HEK293 (cell line): Measurements from ENCODE around the gene APBA1.

Experiments
- CTCF ChIA-PET: fragments of 350-600 bp; formaldehyde crosslinking; extraction: SDS; loops from one replicate; lab custom pipeline; 2021; ENCODE audit warnings: antibody characterized with exemption; lab: Yijun Ruan, JAX
- POLR2A ChIA-PET: fragments of 300-600 bp; formaldehyde crosslinking; extraction: SDS; loops from one replicate; lab custom pipeline; 2020; ENCODE audit warnings: antibody characterized with exemption, inconsistent platforms; lab: Yijun Ruan, JAX
- H3K27ac ChIP-seq: fragments of 200-500 bp; sonication (Bioruptor generic); 2 replicates; pipeline ENCODE4 v1.5.1; 2014; ENCODE audit warnings: low read depth, low read length, control low read depth, inconsistent platforms; ENCODE audit errors: extremely low read depth
- H3K36me3 ChIP-seq, 2 experiments: fragments of 200-500 bp in 1 of 2; sonication (Bioruptor generic) in 1 of 2; 1 replicate in 1 of 2; 2 replicates in 1 of 2; pipeline ENCODE4 v1.5.1; 2014 to 2017; ENCODE audit warnings: inconsistent platforms in 2 of 2, low read length in 2 of 2; ENCODE audit not compliant: control insufficient read depth in 2 of 2, insufficient read depth in 1 of 2
- H3K4me1 ChIP-seq: fragments of 200-500 bp; sonication (Bioruptor generic); 2 replicates; pipeline ENCODE4 v1.5.1; 2014; ENCODE audit warnings: mild to moderate bottlenecking, low read length, inconsistent platforms; ENCODE audit not compliant: control insufficient read depth, insufficient read depth
- H3K4me3 ChIP-seq: 2 replicates; pipeline ENCODE4 v1.5.1; 2011; ENCODE audit warnings: low read depth, mild to moderate bottlenecking, control low read depth, low read length, moderate library complexity
- H3K9me3 ChIP-seq: fragments of 200-500 bp; sonication (Bioruptor generic); 2 replicates; pipeline ENCODE4 v1.5.1; 2014; ENCODE audit warnings: low read depth, low read length, inconsistent platforms; ENCODE audit not compliant: control insufficient read depth, insufficient read depth
- AEBP2 ChIP-seq: fragments of 450-650 bp; formaldehyde crosslinking; IDR thresholded peaks from 2 replicates; pipeline ENCODE4 v1.5.1; 2016; ENCODE audit warnings: missing biosample characterization, missing genetic modification characterization, borderline replicate concordance
- BCL6B ChIP-seq: fragments of 450-650 bp; formaldehyde crosslinking; IDR thresholded peaks from 2 replicates; pipeline ENCODE4 v1.5.1; 2017; ENCODE audit warnings: missing biosample characterization, missing genetic modification characterization
- GLI4 ChIP-seq: fragments of 450-650 bp; formaldehyde crosslinking; IDR thresholded peaks from 2 replicates; pipeline ENCODE4 v1.5.1; 2016; ENCODE audit warnings: missing biosample characterization, missing genetic modification characterization
- PRDM6 ChIP-seq: fragments of 450-650 bp; formaldehyde crosslinking; IDR thresholded peaks from 2 replicates; pipeline ENCODE4 v1.5.1; 2017; ENCODE audit warnings: missing biosample characterization, missing genetic modification characterization
- REPIN1 ChIP-seq: fragments of 450-650 bp; formaldehyde crosslinking; IDR thresholded peaks from 2 replicates; pipeline ENCODE4 v1.5.1; 2017; ENCODE audit warnings: missing biosample characterization, missing genetic modification characterization, low read depth
- SCRT1 ChIP-seq: fragments of 450-650 bp; formaldehyde crosslinking; IDR thresholded peaks from 2 replicates; pipeline ENCODE4 v1.5.1; 2016; ENCODE audit warnings: missing biosample characterization, missing genetic modification characterization, borderline replicate concordance
- ZBTB6 ChIP-seq: fragments of 450-650 bp; formaldehyde crosslinking; IDR thresholded peaks from 2 replicates; pipeline ENCODE4 v1.5.1; 2017; ENCODE audit warnings: missing biosample characterization, missing genetic modification characterization
- ZFHX2 ChIP-seq: fragments of 450-650 bp; formaldehyde crosslinking; conservative IDR thresholded peaks from 2 replicates; pipeline ENCODE4 v1.5.1; 2016; ENCODE audit warnings: missing biosample characterization, missing genetic modification characterization
- ZNF157 ChIP-seq: fragments of 450-650 bp; formaldehyde crosslinking; IDR thresholded peaks from 2 replicates; pipeline ENCODE4 v1.5.1; 2016; ENCODE audit warnings: missing biosample characterization, missing genetic modification characterization
- ZNF16 ChIP-seq: fragments of 450-650 bp; formaldehyde crosslinking; IDR thresholded peaks from 2 replicates; pipeline ENCODE4 v1.5.1; 2016; ENCODE audit warnings: low read depth, missing biosample characterization, missing genetic modification characterization
- ZNF169 ChIP-seq: fragments of 450-650 bp; formaldehyde crosslinking; IDR thresholded peaks from 2 replicates; pipeline ENCODE4 v1.5.1; 2016; ENCODE audit warnings: missing biosample characterization, missing genetic modification characterization
- ZNF2 ChIP-seq: fragments of 450-650 bp; formaldehyde crosslinking; IDR thresholded peaks from 2 replicates; pipeline ENCODE4 v1.5.1; 2016; ENCODE audit warnings: missing biosample characterization, missing genetic modification characterization
- ZNF24 ChIP-seq: fragments of 450-650 bp; formaldehyde crosslinking; IDR thresholded peaks from 2 replicates; pipeline ENCODE4 v1.5.1; 2016; ENCODE audit warnings: missing biosample characterization, missing genetic modification characterization
- ZNF266 ChIP-seq: fragments of 450-650 bp; formaldehyde crosslinking; IDR thresholded peaks from 2 replicates; pipeline ENCODE4 v1.5.1; 2016; ENCODE audit warnings: missing biosample characterization, missing genetic modification characterization, low read depth
- ZNF311 ChIP-seq: fragments of 450-650 bp; formaldehyde crosslinking; IDR thresholded peaks from 2 replicates; pipeline ENCODE4 v1.5.1; 2017; ENCODE audit warnings: missing biosample characterization, missing genetic modification characterization, borderline replicate concordance
- ZNF354C ChIP-seq: fragments of 450-650 bp; formaldehyde crosslinking; IDR thresholded peaks from 2 replicates; pipeline ENCODE4 v1.5.1; 2016; ENCODE audit warnings: missing biosample characterization, missing genetic modification characterization, low read depth, borderline replicate concordance
- ZNF366 ChIP-seq: fragments of 450-650 bp; formaldehyde crosslinking; conservative IDR thresholded peaks from 2 replicates; pipeline ENCODE4 v1.5.1; 2016; ENCODE audit warnings: missing biosample characterization, missing genetic modification characterization
- ZNF433 ChIP-seq: fragments of 450-650 bp; formaldehyde crosslinking; IDR thresholded peaks from 2 replicates; pipeline ENCODE4 v1.5.1; 2016; ENCODE audit warnings: missing biosample characterization, missing genetic modification characterization, low read depth
- ZNF488 ChIP-seq: fragments of 450-650 bp; formaldehyde crosslinking; IDR thresholded peaks from 2 replicates; pipeline ENCODE4 v1.5.1; 2016; ENCODE audit warnings: missing biosample characterization, missing genetic modification characterization
- ZNF501 ChIP-seq: fragments of 450-650 bp; formaldehyde crosslinking; IDR thresholded peaks from 2 replicates; pipeline ENCODE4 v1.5.1; 2016; ENCODE audit warnings: missing biosample characterization, missing genetic modification characterization
- ZNF510 ChIP-seq: fragments of 450-650 bp; formaldehyde crosslinking; IDR thresholded peaks from 2 replicates; pipeline ENCODE4 v1.5.1; 2018; ENCODE audit warnings: mild to moderate bottlenecking, missing genetic modification characterization, missing biosample characterization; ENCODE audit not compliant: insufficient replicate concordance
- ZNF548 ChIP-seq: fragments of 450-650 bp; formaldehyde crosslinking; IDR thresholded peaks from 2 replicates; pipeline ENCODE4 v1.5.1; 2016; ENCODE audit warnings: missing biosample characterization, missing genetic modification characterization
- ZNF558 ChIP-seq: fragments of 450-650 bp; formaldehyde crosslinking; IDR thresholded peaks from 2 replicates; pipeline ENCODE4 v1.5.1; 2016; ENCODE audit warnings: missing biosample characterization, missing genetic modification characterization
- ZNF560 ChIP-seq: fragments of 450-650 bp; formaldehyde crosslinking; IDR thresholded peaks from 2 replicates; pipeline ENCODE4 v1.5.1; 2017; ENCODE audit warnings: missing biosample characterization, missing genetic modification characterization, borderline replicate concordance
- ZNF624 ChIP-seq: fragments of 450-650 bp; formaldehyde crosslinking; IDR thresholded peaks from 2 replicates; pipeline ENCODE4 v1.5.1; 2017; ENCODE audit warnings: missing biosample characterization, missing genetic modification characterization
- ZNF654 ChIP-seq: fragments of 450-650 bp; formaldehyde crosslinking; IDR thresholded peaks from 2 replicates; pipeline ENCODE4 v1.5.1; 2016; ENCODE audit warnings: low read depth, missing biosample characterization, missing genetic modification characterization
- ZNF830 ChIP-seq: fragments of 450-650 bp; IDR thresholded peaks from 2 replicates; pipeline ENCODE4 v1.5.0; 2018; ENCODE audit warnings: missing biosample characterization, missing genetic modification characterization, low read depth, mild to moderate bottlenecking, moderate library complexity
- ZSCAN4 ChIP-seq: fragments of 450-650 bp; formaldehyde crosslinking; IDR thresholded peaks from 2 replicates; pipeline ENCODE4 v1.5.1; 2017; ENCODE audit warnings: missing biosample characterization, missing genetic modification characterization
- ZXDB ChIP-seq: fragments of 450-650 bp; formaldehyde crosslinking; IDR thresholded peaks from 2 replicates; pipeline ENCODE4 v1.5.1; 2016; ENCODE audit warnings: missing biosample characterization, missing genetic modification characterization

APBA1 gene

GRCh38 chr9:69465473-69465872 is 206.7 kb downstream of the APBA1 start:
- Histone ChIP-seq H3K9me3 (no peaks in the 10 kb centered on the region), H3K4me3 (no peak overlapping the region), H3K27ac (no peak overlapping the region), H3K36me3 (peaks cover 0 to 16% of the 10 kb centered on the region in 2 experiments; a peak in 1 of 3 replicates), H3K4me1 (no peaks in the 10 kb centered on the region; the same call in 1 of the 2 replicates)
- ChIA-PET POLR2A (no interaction called here), CTCF (interaction anchor here (0.7 to 0.9 kb wide), 2 partner anchors 24 to 81 kb away, joined by 3 read pairs; no protein-coding TSS in a partner anchor)
- TF ChIP-seq ZNF169 (no peak), BCL6B (tag by site-specific recombination) (no peak), ZNF366 (tag by site-specific recombination) (no peak), SCRT1 (tag by site-specific recombination) (no peak), ZNF266 (tag by site-specific recombination) (no peak), ZNF830 (tag by site-specific recombination) (no peak), ZNF354C (tag by site-specific recombination) (no peak), ZNF16 (tag by site-specific recombination) (no peak), ZNF501 (no peak), ZXDB (tag by site-specific recombination) (no peak), AEBP2 (no peak), ZNF2 (tag by site-specific recombination) (no peak), ZNF560 (tag by site-specific recombination) (no peak), ZNF157 (tag by site-specific recombination) (no peak), ZNF548 (no peak), ZBTB6 (tag by site-specific recombination) (no peak), ZNF624 (tag by site-specific recombination) (no peak), ZFHX2 (tag by site-specific recombination) (no peak), ZNF510 (tag by site-specific recombination) (no peak), PRDM6 (tag by site-specific recombination) (no peak)

- Histone ChIP-seq H3K4me1 (no peaks in the 10 kb centered on the region; the same call in 1 of the 2 replicates), H3K27ac (no peak overlapping the region), H3K4me3 (no peak overlapping the region), H3K9me3 (no peaks in the 10 kb centered on the region), H3K36me3 (peaks cover 0 to 16% of the 10 kb centered on the region in 2 experiments; a peak in 1 of 3 replicates)
- ChIA-PET POLR2A (no interaction called here), CTCF (interaction anchor here (0.7 to 1.3 kb wide), 2 partner anchors 13 to 21 kb away, joined by 3 to 4 read pairs; no protein-coding TSS in a partner anchor)
- TF ChIP-seq ZNF433 (tag by site-specific recombination) = no peak
- TF ChIP-seq ZNF654 = no peak
- TF ChIP-seq ZNF311 (tag by site-specific recombination) = no peak
- no peak for TF ChIP-seq GLI4 (tag by site-specific recombination)
- TF ChIP-seq ZSCAN4 (tag by site-specific recombination) = no peak
- no peak for TF ChIP-seq ZNF24 (tag by site-specific recombination)
- TF ChIP-seq ZNF558 = no peak
- no peak for TF ChIP-seq REPIN1 (tag by site-specific recombination)
- no peak for TF ChIP-seq ZNF488
Observed at GRCh38 chr9:69463497-69464068, 208.6 kb downstream of the APBA1 start.
